OCI-LY7 (cell line): ENCODE results near the gene COPS4. TPM values are rescaled to one million over a fixed set of nuclear protein-coding genes. Genes with fewer than 3 reads are reported as not detected.

Experiments used
- BruUV-seq: library from RNA; stranded (reverse); fragments of 400-500 nt; replicated peaks from 2 replicates; lab custom pipeline; 2021; lab: Mats Ljungman, UMichigan
- CTCF ChIA-PET: fragments of 300-600 bp; sonication (Branson Sonifier 250); formaldehyde crosslinking; loops from one replicate; lab custom pipeline; 2022; ENCODE audit warnings: antibody characterized with exemption; ENCODE audit not compliant: unreplicated experiment; lab: Charles Lee
- POLR2A ChIA-PET: fragments of 300-600 bp; sonication (Branson Sonifier 250); formaldehyde crosslinking; loops from one replicate; lab custom pipeline; 2022; ENCODE audit warnings: antibody characterized with exemption; lab: Charles Lee
- DNase-seq: peaks from one replicate; pipeline ENCODE4 v3.0.0-alpha.2; 2015; ENCODE audit warnings: low spot score
- H2AFZ ChIP-seq: fragments of 200-600 bp; sonication (generic), shearing (Covaris generic); 2 replicates; pipeline ENCODE4 v1.6.1; 2014; ENCODE audit warnings: mild to moderate bottlenecking, antibody characterized with exemption, low read length, moderate library complexity
- H3K27ac ChIP-seq: fragments of 200-600 bp; sonication (generic); 2 replicates; pipeline ENCODE4 v1.5.1; 2014; ENCODE audit warnings: mixed run types, low read depth, mild to moderate bottlenecking, moderate library complexity, low read length, inconsistent platforms; ENCODE audit not compliant: poor library complexity, severe bottlenecking
- H3K36me3 ChIP-seq: fragments of 200-600 bp; sonication (generic); 2 replicates; pipeline ENCODE4 v1.6.1; 2014; ENCODE audit warnings: mild to moderate bottlenecking, antibody characterized with exemption, low read length, moderate library complexity, mixed read lengths; ENCODE audit not compliant: insufficient read depth
- H3K4me1 ChIP-seq: fragments of 200-600 bp; sonication (generic); 2 replicates; pipeline ENCODE4 v1.5.1; 2014; ENCODE audit warnings: mild to moderate bottlenecking, low read length; ENCODE audit not compliant: insufficient read depth, poor library complexity, severe bottlenecking
- H3K4me2 ChIP-seq: fragments of 200-600 bp; sonication (generic); 2 replicates; pipeline ENCODE4 v1.6.1; 2014; ENCODE audit warnings: mild to moderate bottlenecking, low read length
- H3K4me3 ChIP-seq: fragments of 200-600 bp; sonication (generic); 2 replicates; pipeline ENCODE4 v1.5.1; 2014; ENCODE audit warnings: mild to moderate bottlenecking, low read depth, low read length; ENCODE audit not compliant: poor library complexity, severe bottlenecking
- H3K79me2 ChIP-seq: fragments of 200-600 bp; sonication (generic); 2 replicates; pipeline ENCODE4 v1.6.1; 2016; ENCODE audit warnings: low read depth, mild to moderate bottlenecking, low read length, moderate library complexity, mixed read lengths; ENCODE audit not compliant: insufficient read depth
- H3K9me2 ChIP-seq: fragments of 200-600 bp; sonication (generic); 2 replicates; pipeline ENCODE4 v1.6.1; 2016; ENCODE audit warnings: mild to moderate bottlenecking, low read length, mixed read lengths; ENCODE audit not compliant: insufficient read depth
- H3K9me3 ChIP-seq: fragments of 200-600 bp; sonication (generic); 2 replicates; pipeline ENCODE4 v1.6.1; 2014; ENCODE audit warnings: mild to moderate bottlenecking, mixed run types, low read length, mixed read lengths
- H4K20me1 ChIP-seq: fragments of 200-600 bp; sonication (generic); 2 replicates; pipeline ENCODE4 v1.6.1; 2014; ENCODE audit warnings: mild to moderate bottlenecking, antibody characterized with exemption, low read length, moderate library complexity, mixed read lengths; ENCODE audit not compliant: insufficient read depth
- EZH2phosphoT487 ChIP-seq: fragments of 200-600 bp; sonication (generic); IDR thresholded peaks from 2 replicates; pipeline ENCODE4 v1.6.1; 2018; ENCODE audit warnings: low read depth, borderline replicate concordance, mild to moderate bottlenecking, mixed run types, antibody characterized with exemption, low read length, moderate library complexity, mixed read lengths
- intact Hi-C: fragments of 100-400 bp; cut with micrococcal nuclease; formaldehyde crosslinking; loops from one replicate; pipeline ENCODE4 v1.10.0; 2022; ENCODE audit not compliant: unreplicated experiment
- total RNA-seq, 2 experiments: library from RNA; depleted of rRNA in 1 of 2; stranded (reverse); fragments of >200 nt in 1 of 2; shearing (Covaris generic) in 1 of 2; gene quantifications; 2 replicates each; pipeline ENCODE4 v1.2.3, GENCODE V29; 2014 to 2022
- TF ChIP-seq, protein P1 (sequence below): fragments of 200-600 bp; sonication (generic); conservative IDR thresholded peaks from 2 replicates; pipeline ENCODE4 v1.5.1; 2014; ENCODE audit warnings: mild to moderate bottlenecking, antibody characterized with exemption, low read length, moderate library complexity, mixed read lengths

Gene COPS4
- total RNA-seq, 2 experiments from 2014 or later, result 38.5 to 38.9 TPM

DNA sequence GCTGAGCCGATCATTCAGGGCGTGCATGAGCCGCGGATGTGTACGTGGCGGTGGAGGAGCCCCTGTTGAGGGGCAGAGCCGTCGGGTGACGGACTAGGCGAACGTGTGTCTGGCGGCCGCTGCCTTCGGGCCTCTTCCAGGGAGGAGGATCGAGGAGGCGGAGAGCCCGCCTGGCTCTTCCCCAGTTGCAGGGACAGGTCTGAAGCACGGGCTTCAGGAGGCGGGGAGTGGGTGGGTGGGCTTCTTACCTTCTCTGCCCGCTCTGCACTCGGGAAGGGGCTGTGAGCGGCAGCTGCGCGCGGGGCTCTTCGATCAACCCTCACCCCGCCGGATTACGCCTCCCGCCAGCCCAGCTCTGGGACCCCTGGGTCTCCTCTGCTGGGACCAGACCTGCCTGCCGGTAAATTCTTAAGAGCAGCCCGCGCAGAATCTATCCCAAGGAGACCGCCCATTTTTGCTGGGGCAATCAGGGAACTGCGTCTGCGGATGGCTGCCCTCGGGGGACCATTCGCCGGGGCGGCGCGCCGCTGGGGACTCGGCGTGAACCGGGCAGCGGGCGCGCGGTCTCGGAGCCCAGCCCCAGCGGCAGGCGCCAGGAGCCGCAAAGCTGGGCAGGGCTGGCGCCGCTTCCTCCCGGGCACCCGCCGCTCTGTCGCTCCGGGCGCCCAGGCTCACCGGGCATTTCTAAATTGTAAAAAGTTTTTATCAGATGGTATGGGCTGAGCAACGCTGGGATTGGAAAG, 74.7 kb downstream of the COPS4 start:
- POLR2A ChIA-PET, result interaction anchor here (0.5 to 2.2 kb wide), 10 partner anchors 9 to 339 kb away, joined by 3 to 9 read pairs (median 4); no protein-coding TSS in a partner anchor
- CTCF ChIA-PET, result interaction anchor here (0.7 to 1.3 kb wide), 3 partner anchors 14 to 175 kb away, joined by 4 to 7 read pairs (median 4); partner anchors contain the start of gene COQ2
- H3K79me2 ChIP-seq, result no peaks in the 10 kb centered on the region
- no peaks in the 10 kb centered on the region for H3K9me3 ChIP-seq
- intact Hi-C loops, result loop anchor here (1.0 to 2.0 kb wide), 2 partner anchors 103 to 147 kb away; no protein-coding TSS in a partner anchor
- H4K20me1 ChIP-seq, result no peaks in the 10 kb centered on the region
- peak overlapping the region; percentile 55 for H3K4me2 ChIP-seq
- peak overlapping the region; percentile 84 for H2AFZ ChIP-seq
- TF ChIP-seq, protein P1, sequence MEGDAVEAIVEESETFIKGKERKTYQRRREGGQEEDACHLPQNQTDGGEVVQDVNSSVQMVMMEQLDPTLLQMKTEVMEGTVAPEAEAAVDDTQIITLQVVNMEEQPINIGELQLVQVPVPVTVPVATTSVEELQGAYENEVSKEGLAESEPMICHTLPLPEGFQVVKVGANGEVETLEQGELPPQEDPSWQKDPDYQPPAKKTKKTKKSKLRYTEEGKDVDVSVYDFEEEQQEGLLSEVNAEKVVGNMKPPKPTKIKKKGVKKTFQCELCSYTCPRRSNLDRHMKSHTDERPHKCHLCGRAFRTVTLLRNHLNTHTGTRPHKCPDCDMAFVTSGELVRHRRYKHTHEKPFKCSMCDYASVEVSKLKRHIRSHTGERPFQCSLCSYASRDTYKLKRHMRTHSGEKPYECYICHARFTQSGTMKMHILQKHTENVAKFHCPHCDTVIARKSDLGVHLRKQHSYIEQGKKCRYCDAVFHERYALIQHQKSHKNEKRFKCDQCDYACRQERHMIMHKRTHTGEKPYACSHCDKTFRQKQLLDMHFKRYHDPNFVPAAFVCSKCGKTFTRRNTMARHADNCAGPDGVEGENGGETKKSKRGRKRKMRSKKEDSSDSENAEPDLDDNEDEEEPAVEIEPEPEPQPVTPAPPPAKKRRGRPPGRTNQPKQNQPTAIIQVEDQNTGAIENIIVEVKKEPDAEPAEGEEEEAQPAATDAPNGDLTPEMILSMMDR, result no peak
- TF ChIP-seq EZH2phosphoT487, result no peak
- peak overlapping the region; percentile 58 for H3K4me3 ChIP-seq
- peaks cover 37% of the 10 kb centered on the region for H3K4me1 ChIP-seq
- no peaks in the 10 kb centered on the region for H3K9me2 ChIP-seq
- DNase-seq, result peak; percentile 11
- no peak overlapping the region for H3K27ac ChIP-seq
- BruUV-seq, result no TSS peak
- H3K36me3 ChIP-seq, result no peaks in the 10 kb centered on the region

DNA sequence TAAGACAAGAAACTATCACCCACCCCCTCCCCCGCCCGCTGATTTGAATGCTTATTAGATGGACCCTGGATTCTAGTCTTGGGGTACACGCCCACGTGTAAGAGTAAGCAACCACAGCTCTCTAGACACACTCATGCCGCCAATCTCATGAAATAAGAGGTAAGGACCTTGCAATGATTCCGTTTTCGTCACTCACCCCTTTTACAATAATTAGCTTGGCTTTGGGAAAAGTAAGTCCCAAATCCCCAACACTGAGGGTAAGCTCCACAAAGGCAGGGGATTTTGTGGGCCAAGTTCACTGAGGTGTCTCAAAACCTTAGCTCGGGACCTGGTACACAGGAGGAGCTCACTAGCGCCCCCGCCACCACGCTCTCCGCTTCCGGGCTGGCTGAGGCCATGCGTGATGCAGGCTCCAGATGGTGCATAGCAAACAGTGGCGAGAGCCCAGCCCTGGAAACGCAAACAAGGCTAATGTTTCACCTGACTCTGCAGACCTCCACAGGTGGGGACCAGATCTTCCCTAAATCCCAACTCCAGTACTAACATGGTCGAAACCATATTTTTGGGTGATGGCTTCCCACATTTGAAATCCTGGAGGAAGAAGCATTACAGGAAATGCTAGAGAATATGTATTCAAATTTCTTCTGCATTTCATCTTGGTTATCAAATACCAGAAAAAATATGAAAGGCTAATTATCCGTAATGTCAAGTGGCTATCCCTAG, 75.4 kb downstream of the COPS4 start:
- H2AFZ ChIP-seq, result peak overlapping the region; percentile 84
- H3K9me2 ChIP-seq, result no peaks in the 10 kb centered on the region
- H3K36me3 ChIP-seq, result no peaks in the 10 kb centered on the region
- peak overlapping the region; percentile 58 for H3K4me3 ChIP-seq
- POLR2A ChIA-PET, result interaction anchor here (0.6 to 2.2 kb wide), 11 partner anchors 8 to 173 kb away, joined by 3 to 9 read pairs (median 4); no protein-coding TSS in a partner anchor
- H3K27ac ChIP-seq, result peak overlapping the region; percentile 25
- BruUV-seq, result no TSS peak
- H4K20me1 ChIP-seq, result no peaks in the 10 kb centered on the region
- DNase-seq, result peak; percentile 93
- CTCF ChIA-PET, result interaction anchor here (0.7 to 1.3 kb wide), 3 partner anchors 14 to 174 kb away, joined by 4 to 7 read pairs (median 4); partner anchors contain the start of gene COQ2
- intact Hi-C loops, result loop anchor here (1.0 to 2.0 kb wide), 2 partner anchors 102 to 146 kb away; no protein-coding TSS in a partner anchor
- H3K4me2 ChIP-seq, result peak overlapping the region; percentile 55
- H3K9me3 ChIP-seq, result no peaks in the 10 kb centered on the region
- peaks cover 37% of the 10 kb centered on the region for H3K4me1 ChIP-seq
- no peaks in the 10 kb centered on the region for H3K79me2 ChIP-seq
- TF ChIP-seq, protein P1, result peak; percentile 91
- no peak for TF ChIP-seq EZH2phosphoT487
